ENCODE results near the gene EDN1.

DNA sequence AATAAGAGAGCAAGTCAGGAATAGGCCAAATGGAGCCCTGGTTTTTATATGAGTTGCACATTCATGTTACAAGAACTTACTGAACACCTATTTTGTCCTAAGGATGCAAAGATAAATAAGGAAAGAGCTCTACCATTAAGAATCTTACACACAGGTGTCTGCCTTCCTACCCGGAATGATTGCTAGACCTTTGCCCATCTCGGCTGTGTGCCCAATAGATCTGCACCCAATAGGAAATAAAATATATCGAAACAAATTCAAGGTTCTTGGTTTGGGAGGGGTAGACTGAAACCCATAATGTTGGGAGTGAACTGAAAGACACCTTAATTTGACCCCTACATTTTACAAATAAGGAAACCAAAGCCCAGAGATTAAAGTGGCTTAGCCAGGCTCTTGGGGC lies 48.9 kb downstream of the EDN1 start:
- TF ChIP-seq, protein P1, sequence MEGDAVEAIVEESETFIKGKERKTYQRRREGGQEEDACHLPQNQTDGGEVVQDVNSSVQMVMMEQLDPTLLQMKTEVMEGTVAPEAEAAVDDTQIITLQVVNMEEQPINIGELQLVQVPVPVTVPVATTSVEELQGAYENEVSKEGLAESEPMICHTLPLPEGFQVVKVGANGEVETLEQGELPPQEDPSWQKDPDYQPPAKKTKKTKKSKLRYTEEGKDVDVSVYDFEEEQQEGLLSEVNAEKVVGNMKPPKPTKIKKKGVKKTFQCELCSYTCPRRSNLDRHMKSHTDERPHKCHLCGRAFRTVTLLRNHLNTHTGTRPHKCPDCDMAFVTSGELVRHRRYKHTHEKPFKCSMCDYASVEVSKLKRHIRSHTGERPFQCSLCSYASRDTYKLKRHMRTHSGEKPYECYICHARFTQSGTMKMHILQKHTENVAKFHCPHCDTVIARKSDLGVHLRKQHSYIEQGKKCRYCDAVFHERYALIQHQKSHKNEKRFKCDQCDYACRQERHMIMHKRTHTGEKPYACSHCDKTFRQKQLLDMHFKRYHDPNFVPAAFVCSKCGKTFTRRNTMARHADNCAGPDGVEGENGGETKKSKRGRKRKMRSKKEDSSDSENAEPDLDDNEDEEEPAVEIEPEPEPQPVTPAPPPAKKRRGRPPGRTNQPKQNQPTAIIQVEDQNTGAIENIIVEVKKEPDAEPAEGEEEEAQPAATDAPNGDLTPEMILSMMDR (IDR thresholded peaks at IDR 0.05), result no peak
- no peak for TF ChIP-seq POLR2A (IDR thresholded peaks at IDR 0.05)
- TF ChIP-seq POLR2AphosphoS5 (IDR thresholded peaks at IDR 0.05), result no peak
- no peak for TF ChIP-seq EP300 (IDR thresholded peaks at IDR 0.05; ENCODE audit: low read depth)
